Measurements from ENCODE around the gene SLC8B1. TPM values are rescaled to one million over a fixed set of nuclear protein-coding genes. Genes with fewer than 3 reads are reported as not detected.

SLC8B1 gene
- total RNA-seq, 1 donor from 2014 or later, result 39.3 TPM

- TF ChIP-seq CTCF (IDR thresholded peaks at IDR 0.05), result no peak
- Histone ChIP-seq H3K9me3 (no peaks in the 10 kb centered on the region), H3K36me3 (peaks cover 84% of the 10 kb centered on the region), H3K4me1 (peaks cover 26% of the 10 kb centered on the region), H3K4me3 (no peak overlapping the region), H3K27me3 (ENCODE audit: low read depth) (no peaks in the 10 kb centered on the region), H3K27ac (no peak overlapping the region)
- ATAC-seq (no peak), DNase-seq (no peak)
- intact Hi-C loops (cut with DNase I), result no loop called here
Observed at GRCh38 chr12:113274848-113275247, 60.1 kb downstream of the SLC8B1 start.

GRCh38 chr12:113273053-113273725, 61.7 kb downstream of the SLC8B1 start:
- Histone ChIP-seq H3K9me3 (no peaks in the 10 kb centered on the region), H3K27ac (no peak overlapping the region), H3K4me3 (no peak overlapping the region), H3K27me3 (ENCODE audit: low read depth) (no peaks in the 10 kb centered on the region), H3K36me3 (peaks cover 87% of the 10 kb centered on the region), H3K4me1 (peaks cover 26% of the 10 kb centered on the region)
- no peak for DNase-seq
- no peak for TF ChIP-seq CTCF (IDR thresholded peaks at IDR 0.05)
- intact Hi-C loops (cut with DNase I), result no loop called here
- ATAC-seq, result no peak

GRCh38 chr12:113271853-113272561, 62.9 kb downstream of the SLC8B1 start:
- peak overlapping the region; percentile 66 for H3K27ac ChIP-seq
- DNase-seq, result peak; percentile 79
- no peak overlapping the region for H3K4me3 ChIP-seq
- no peaks in the 10 kb centered on the region for H3K27me3 ChIP-seq (ENCODE audit: low read depth)
- ATAC-seq, result peak; percentile 84 to 87
- peaks cover 26% of the 10 kb centered on the region for H3K4me1 ChIP-seq
- intact Hi-C loops (cut with DNase I), result no loop called here
- no peaks in the 10 kb centered on the region for H3K9me3 ChIP-seq
- no peak for TF ChIP-seq CTCF (IDR thresholded peaks at IDR 0.05)
- H3K36me3 ChIP-seq, result peaks cover 87% of the 10 kb centered on the region

GRCh38 chr12:113271466-113271852, 63.5 kb downstream of the SLC8B1 start:
- no peak for DNase-seq

GRCh38 chr12:113270709-113271009, 64.2 kb downstream of the SLC8B1 start:
- peaks cover 26% of the 10 kb centered on the region for H3K4me1 ChIP-seq
- H3K4me3 ChIP-seq, result no peak overlapping the region
- ATAC-seq, result no peak
- intact Hi-C loops (cut with DNase I), result no loop called here
- peaks cover 88% of the 10 kb centered on the region for H3K36me3 ChIP-seq
- no peak for TF ChIP-seq CTCF (IDR thresholded peaks at IDR 0.05)
- H3K27ac ChIP-seq, result no peak overlapping the region
- H3K9me3 ChIP-seq, result no peaks in the 10 kb centered on the region
- DNase-seq, result no peak
- no peaks in the 10 kb centered on the region for H3K27me3 ChIP-seq (ENCODE audit: low read depth)

More at GRCh38 chr12:113271466-113271852, 63.5 kb downstream of the SLC8B1 start:
- TF ChIP-seq CTCF (IDR thresholded peaks at IDR 0.05), result no peak
- Histone ChIP-seq H3K9me3 (no peaks in the 10 kb centered on the region), H3K36me3 (peaks cover 87% of the 10 kb centered on the region), H3K4me1 (peaks cover 26% of the 10 kb centered on the region), H3K4me3 (no peak overlapping the region), H3K27me3 (ENCODE audit: low read depth) (no peaks in the 10 kb centered on the region), H3K27ac (peak overlapping the region; percentile 66)
- intact Hi-C loops (cut with DNase I), result no loop called here
- ATAC-seq, result no peak

Data from lower lobe of right lung (tissue), 2 donors.